Endothelial cell (in vitro differentiated cells): ENCODE measurements around the gene EID3. TPM values are rescaled to one million over a fixed set of nuclear protein-coding genes. Genes with fewer than 3 reads are reported as not detected.
"Not testable (repeated sequence)": the region's sequence is repeated elsewhere in the genome, so short reads cannot be mapped to it uniquely, and the experiment has no call there.

Source experiments
- DNase-seq: peaks from one replicate; pipeline ENCODE4 v3.0.0; 2021; ENCODE audit warnings: low spot score
- H3K27ac Mint-ChIP-seq: one replicate; pipeline ENCODE4 v1.8.0; 2021; ENCODE audit warnings: mixed read lengths, inconsistent platforms; ENCODE audit not compliant: unreplicated experiment
- H3K27me3 Mint-ChIP-seq: one replicate; pipeline ENCODE4 v1.8.0; 2021; ENCODE audit warnings: mild to moderate bottlenecking, moderate library complexity, mixed read lengths, inconsistent platforms; ENCODE audit not compliant: unreplicated experiment
- H3K36me3 Mint-ChIP-seq: one replicate; pipeline ENCODE4 v1.8.0; 2021; ENCODE audit warnings: mild to moderate bottlenecking, low read depth, mixed read lengths, inconsistent platforms; ENCODE audit not compliant: unreplicated experiment
- H3K4me1 Mint-ChIP-seq: one replicate; pipeline ENCODE4 v1.8.0; 2021; ENCODE audit warnings: mild to moderate bottlenecking, mixed read lengths, inconsistent platforms; ENCODE audit not compliant: unreplicated experiment
- H3K4me3 Mint-ChIP-seq: one replicate; pipeline ENCODE4 v1.8.0; 2021; ENCODE audit warnings: mild to moderate bottlenecking, mixed read lengths, inconsistent platforms; ENCODE audit not compliant: unreplicated experiment
- H3K9me3 Mint-ChIP-seq: one replicate; pipeline ENCODE4 v1.8.0; 2021; ENCODE audit warnings: mixed read lengths, inconsistent platforms; ENCODE audit not compliant: unreplicated experiment
- total RNA-seq: library from RNA; stranded (reverse); fragmentation: NEBNext Ultra II Directional; extraction: Animal tissue kit (Norgen Biotek cat#: 25700); gene quantifications from one replicate; pipeline ENCODE4 v1.2.1, GENCODE V29; 2021; ENCODE audit not compliant: unreplicated experiment
- TF ChIP-seq, protein P1 (sequence below): fragments of 200-600 bp; sonication (generic); IDR thresholded peaks from one replicate; pipeline ENCODE4 v1.5.0; 2021; ENCODE audit warnings: antibody characterized with exemption; ENCODE audit not compliant: unreplicated experiment

EID3 gene
- total RNA-seq, 1 donor from 2014 or later, result 2.2 TPM

DNA sequence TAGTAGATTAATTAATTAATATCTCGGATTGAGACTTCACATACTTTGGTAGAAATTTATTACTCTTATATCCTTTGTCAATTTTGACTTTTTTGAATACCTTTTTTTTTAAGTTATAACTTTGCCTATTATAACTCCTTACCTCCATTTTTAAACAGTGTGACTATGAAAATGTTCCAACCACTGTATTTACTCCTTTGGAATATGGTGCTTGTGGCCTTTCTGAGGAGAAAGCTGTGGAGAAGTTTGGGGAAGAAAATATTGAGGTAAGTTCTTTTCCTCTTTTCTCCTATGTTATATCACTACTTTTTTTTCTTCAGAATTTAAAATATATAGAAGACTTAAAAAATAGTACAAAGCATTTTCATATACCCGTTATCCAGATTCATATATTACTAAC lies 27.8 kb downstream of the EID3 start:
- Mint-ChIP-seq H3K4me1 (peaks cover 2% of the 10 kb centered on the region), H3K27ac (no peak overlapping the region), H3K9me3 (no peaks in the 10 kb centered on the region), H3K36me3 (peaks cover 13% of the 10 kb centered on the region), H3K4me3 (no peak overlapping the region), H3K27me3 (no peaks in the 10 kb centered on the region)
- no peak for DNase-seq
- TF ChIP-seq, protein P1, sequence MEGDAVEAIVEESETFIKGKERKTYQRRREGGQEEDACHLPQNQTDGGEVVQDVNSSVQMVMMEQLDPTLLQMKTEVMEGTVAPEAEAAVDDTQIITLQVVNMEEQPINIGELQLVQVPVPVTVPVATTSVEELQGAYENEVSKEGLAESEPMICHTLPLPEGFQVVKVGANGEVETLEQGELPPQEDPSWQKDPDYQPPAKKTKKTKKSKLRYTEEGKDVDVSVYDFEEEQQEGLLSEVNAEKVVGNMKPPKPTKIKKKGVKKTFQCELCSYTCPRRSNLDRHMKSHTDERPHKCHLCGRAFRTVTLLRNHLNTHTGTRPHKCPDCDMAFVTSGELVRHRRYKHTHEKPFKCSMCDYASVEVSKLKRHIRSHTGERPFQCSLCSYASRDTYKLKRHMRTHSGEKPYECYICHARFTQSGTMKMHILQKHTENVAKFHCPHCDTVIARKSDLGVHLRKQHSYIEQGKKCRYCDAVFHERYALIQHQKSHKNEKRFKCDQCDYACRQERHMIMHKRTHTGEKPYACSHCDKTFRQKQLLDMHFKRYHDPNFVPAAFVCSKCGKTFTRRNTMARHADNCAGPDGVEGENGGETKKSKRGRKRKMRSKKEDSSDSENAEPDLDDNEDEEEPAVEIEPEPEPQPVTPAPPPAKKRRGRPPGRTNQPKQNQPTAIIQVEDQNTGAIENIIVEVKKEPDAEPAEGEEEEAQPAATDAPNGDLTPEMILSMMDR, result no peak

DNA sequence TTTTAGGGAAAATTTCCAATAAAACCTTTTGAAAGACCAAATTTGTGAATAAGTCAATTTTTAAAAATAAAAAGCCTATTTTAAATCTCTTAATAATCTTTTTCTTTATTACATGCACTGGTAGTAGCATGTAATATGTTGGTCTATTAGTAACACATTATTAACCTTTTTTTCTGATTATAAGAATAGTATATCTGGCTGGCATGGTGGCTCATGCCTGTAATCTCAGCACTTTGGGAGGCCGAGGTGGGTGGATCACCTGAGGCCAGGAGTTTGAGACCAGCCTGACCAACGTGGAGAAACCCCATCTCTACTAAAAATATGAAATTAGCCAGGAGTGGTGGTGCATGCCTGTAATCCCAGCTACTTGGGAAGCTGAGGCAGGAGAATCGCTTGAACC lies 28.7 kb downstream of the EID3 start:
- H3K4me3 Mint-ChIP-seq, result not testable (repeated sequence)

DNA sequence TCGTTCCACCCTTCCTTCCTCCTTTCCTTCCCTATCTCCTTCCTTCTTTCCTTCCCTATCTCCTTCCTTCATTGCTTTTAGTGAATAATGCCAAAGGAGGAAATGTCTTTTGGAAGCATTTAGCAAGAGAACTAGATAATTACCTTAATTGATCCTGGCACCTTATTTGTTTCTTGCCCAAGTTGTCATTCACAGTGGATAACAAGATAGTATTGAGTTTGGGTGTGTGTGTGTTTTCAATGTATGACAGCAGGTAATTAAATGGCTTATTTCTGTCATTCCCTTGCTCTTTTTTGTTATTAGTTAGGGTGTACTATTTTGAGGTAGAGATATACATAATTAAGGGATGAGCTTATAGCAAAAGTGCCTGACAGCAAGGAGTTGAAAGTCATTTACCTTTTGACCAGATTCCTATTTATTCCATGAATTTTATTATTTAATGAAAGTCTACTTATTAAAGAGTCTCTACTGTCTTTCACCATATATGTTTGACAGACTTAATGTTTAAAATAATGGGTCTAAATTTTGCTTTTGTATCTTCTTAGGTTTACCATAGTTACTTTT lies 30.2 kb downstream of the EID3 start:
- Mint-ChIP-seq H3K4me1 (peaks cover 2% of the 10 kb centered on the region), H3K4me3 (no peak overlapping the region), H3K9me3 (no peaks in the 10 kb centered on the region), H3K27me3 (no peaks in the 10 kb centered on the region), H3K36me3 (peaks cover 8% of the 10 kb centered on the region), H3K27ac (no peak overlapping the region)
- TF ChIP-seq, protein P1, result no peak
- no peak for DNase-seq

More for the DNA sequence above, 28.7 kb downstream of the EID3 start:
- H3K27ac Mint-ChIP-seq, H3K36me3 Mint-ChIP-seq, H3K9me3 Mint-ChIP-seq, H3K4me1 Mint-ChIP-seq, H3K27me3 Mint-ChIP-seq, DNase-seq: not testable (repeated sequence)

GRCh38 chr12:104334581-104334980 lies 31.0 kb downstream of the EID3 start:
- peaks cover 6% of the 10 kb centered on the region for H3K36me3 Mint-ChIP-seq
- no peak overlapping the region for H3K4me3 Mint-ChIP-seq
- DNase-seq, result no peak
- H3K4me1 Mint-ChIP-seq, result peaks cover 2% of the 10 kb centered on the region
- H3K27ac Mint-ChIP-seq, result no peak overlapping the region
- TF ChIP-seq, protein P1, result no peak
- no peaks in the 10 kb centered on the region for H3K27me3 Mint-ChIP-seq
- H3K9me3 Mint-ChIP-seq, result no peaks in the 10 kb centered on the region

DNA sequence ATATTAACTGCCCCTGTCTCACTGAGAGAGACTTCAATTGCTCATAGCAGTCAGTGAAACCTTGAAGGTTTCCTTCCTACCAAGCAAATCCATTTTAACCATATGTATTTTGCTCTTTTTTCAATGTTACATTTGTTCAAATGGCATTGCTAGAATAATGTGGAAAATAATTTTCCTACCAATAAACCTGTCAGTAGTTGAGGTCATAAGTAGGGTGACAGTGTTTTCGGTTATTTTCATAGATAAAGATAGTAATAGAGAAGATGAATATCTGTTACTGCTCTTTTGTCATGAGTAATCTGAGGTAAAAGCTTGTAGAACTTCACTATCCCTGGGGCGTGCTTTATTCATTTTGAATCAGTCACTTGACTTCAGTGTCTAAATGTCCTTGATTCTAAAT lies 32.6 kb downstream of the EID3 start:
- no peak overlapping the region for H3K4me3 Mint-ChIP-seq
- H3K36me3 Mint-ChIP-seq, result peaks cover 15% of the 10 kb centered on the region

More for the DNA sequence above, 32.6 kb downstream of the EID3 start:
- Mint-ChIP-seq H3K27ac (no peak overlapping the region), H3K9me3 (no peaks in the 10 kb centered on the region), H3K27me3 (no peaks in the 10 kb centered on the region), H3K4me1 (peaks cover 2% of the 10 kb centered on the region)
- TF ChIP-seq, protein P1, result no peak
- DNase-seq, result no peak
